SK-N-SH treated with all-trans-retinoic acid at 6 μM for 48 hours (cell line): ENCODE data around the gene ZFYVE28.

Source experiments
- ATAC-seq: fragments of 200-7000 bp; cut with Tn5 transposase; 3 replicates; pipeline ENCODE4 v1.9.1; 2020; ENCODE audit warnings: mild to moderate bottlenecking, moderate library complexity
- BACH2 ChIP-seq: fragments of 250-450 bp; sonication (Bioruptor Pico); IDR thresholded peaks from 2 replicates; pipeline ENCODE4 v1.9.0; 2021; ENCODE audit warnings: mild to moderate bottlenecking, borderline replicate concordance
- ESRRG ChIP-seq: fragments of 250-450 bp; sonication (Bioruptor Pico); IDR thresholded peaks from 2 replicates; pipeline ENCODE4 v1.6.1; 2021; ENCODE audit warnings: mild to moderate bottlenecking
- GLIS3 ChIP-seq: fragments of 250-450 bp; sonication (Bioruptor Pico); IDR thresholded peaks from 2 replicates; pipeline ENCODE4 v1.5.0; 2020; ENCODE audit warnings: mild to moderate bottlenecking, moderate library complexity
- ISL1 ChIP-seq: fragments of 250-450 bp; sonication (Bioruptor Pico); IDR thresholded peaks from 2 replicates; pipeline ENCODE4 v2.1.2; 2022; ENCODE audit warnings: mild to moderate bottlenecking, moderate library complexity
- OSR1 ChIP-seq: fragments of 250-450 bp; sonication (Bioruptor Pico); IDR thresholded peaks from 2 replicates; pipeline ENCODE4 v1.8.0; 2022; ENCODE audit warnings: moderate library complexity, mild to moderate bottlenecking, inconsistent platforms
- PATZ1 ChIP-seq: fragments of 250-450 bp; sonication (Bioruptor Pico); IDR thresholded peaks from 2 replicates; pipeline ENCODE4 v1.8.0; 2020; ENCODE audit warnings: mild to moderate bottlenecking, moderate library complexity, borderline replicate concordance
- PPARA ChIP-seq: fragments of 250-450 bp; sonication (Bioruptor Pico); IDR thresholded peaks from 2 replicates; pipeline ENCODE4 v1.5.0; 2020; ENCODE audit warnings: mild to moderate bottlenecking, borderline replicate concordance
- RARB ChIP-seq: fragments of 250-450 bp; sonication (Bioruptor Pico); IDR thresholded peaks from 2 replicates; pipeline ENCODE4 v1.8.0; 2021; ENCODE audit warnings: mild to moderate bottlenecking, moderate library complexity
- SNAI2 ChIP-seq: fragments of 250-450 bp; sonication (Bioruptor Pico); IDR thresholded peaks from 2 replicates; pipeline ENCODE4 v1.5.0; 2020; ENCODE audit warnings: mild to moderate bottlenecking, moderate library complexity
- TOX ChIP-seq: fragments of 250-450 bp; sonication (Bioruptor Pico); IDR thresholded peaks from 2 replicates; pipeline ENCODE4 v1.8.0; 2021; ENCODE audit warnings: mild to moderate bottlenecking, moderate library complexity, borderline replicate concordance
- ZFP30 ChIP-seq: fragments of 450-650 bp; formaldehyde crosslinking; IDR thresholded peaks from 2 replicates; pipeline ENCODE4 v1.5.0; 2022; ENCODE audit warnings: mild to moderate bottlenecking, moderate library complexity
- ZNF70 ChIP-seq: fragments of 450-650 bp; formaldehyde crosslinking; IDR thresholded peaks from 2 replicates; pipeline ENCODE4 v1.5.0; 2020; ENCODE audit warnings: mild to moderate bottlenecking, moderate library complexity
- TF ChIP-seq, protein P1 (sequence below): fragments of 250-450 bp; sonication (Bioruptor Pico); IDR thresholded peaks from 2 replicates; pipeline ENCODE4 v1.5.0; 2020; ENCODE audit warnings: mild to moderate bottlenecking, moderate library complexity
- TF ChIP-seq, protein P2 (sequence below): fragments of 250-450 bp; sonication (Bioruptor Pico); IDR thresholded peaks from 2 replicates; pipeline ENCODE4 v1.5.1; 2020; ENCODE audit warnings: low read depth, mild to moderate bottlenecking, moderate library complexity
- TF ChIP-seq, protein P3 (sequence below): fragments of 250-450 bp; sonication (Bioruptor Pico); IDR thresholded peaks from 2 replicates; pipeline ENCODE4 v1.5.1; 2021; ENCODE audit warnings: mild to moderate bottlenecking, moderate library complexity
- TF ChIP-seq, protein P4 (sequence below): fragments of 250-450 bp; sonication (Bioruptor Pico); IDR thresholded peaks from 2 replicates; pipeline ENCODE4 v1.8.0; 2021; ENCODE audit warnings: low read depth, mild to moderate bottlenecking, moderate library complexity, borderline replicate concordance

The ZFYVE28 gene

GRCh38 chr4:2411786-2412510, 6.5 kb downstream of the ZFYVE28 start:
- TF ChIP-seq SNAI2 (CRISPR knock-in tag), result no peak
- no peak for TF ChIP-seq PATZ1
- TF ChIP-seq GLIS3, result no peak
- TF ChIP-seq BACH2, result no peak
- TF ChIP-seq, protein P1, sequence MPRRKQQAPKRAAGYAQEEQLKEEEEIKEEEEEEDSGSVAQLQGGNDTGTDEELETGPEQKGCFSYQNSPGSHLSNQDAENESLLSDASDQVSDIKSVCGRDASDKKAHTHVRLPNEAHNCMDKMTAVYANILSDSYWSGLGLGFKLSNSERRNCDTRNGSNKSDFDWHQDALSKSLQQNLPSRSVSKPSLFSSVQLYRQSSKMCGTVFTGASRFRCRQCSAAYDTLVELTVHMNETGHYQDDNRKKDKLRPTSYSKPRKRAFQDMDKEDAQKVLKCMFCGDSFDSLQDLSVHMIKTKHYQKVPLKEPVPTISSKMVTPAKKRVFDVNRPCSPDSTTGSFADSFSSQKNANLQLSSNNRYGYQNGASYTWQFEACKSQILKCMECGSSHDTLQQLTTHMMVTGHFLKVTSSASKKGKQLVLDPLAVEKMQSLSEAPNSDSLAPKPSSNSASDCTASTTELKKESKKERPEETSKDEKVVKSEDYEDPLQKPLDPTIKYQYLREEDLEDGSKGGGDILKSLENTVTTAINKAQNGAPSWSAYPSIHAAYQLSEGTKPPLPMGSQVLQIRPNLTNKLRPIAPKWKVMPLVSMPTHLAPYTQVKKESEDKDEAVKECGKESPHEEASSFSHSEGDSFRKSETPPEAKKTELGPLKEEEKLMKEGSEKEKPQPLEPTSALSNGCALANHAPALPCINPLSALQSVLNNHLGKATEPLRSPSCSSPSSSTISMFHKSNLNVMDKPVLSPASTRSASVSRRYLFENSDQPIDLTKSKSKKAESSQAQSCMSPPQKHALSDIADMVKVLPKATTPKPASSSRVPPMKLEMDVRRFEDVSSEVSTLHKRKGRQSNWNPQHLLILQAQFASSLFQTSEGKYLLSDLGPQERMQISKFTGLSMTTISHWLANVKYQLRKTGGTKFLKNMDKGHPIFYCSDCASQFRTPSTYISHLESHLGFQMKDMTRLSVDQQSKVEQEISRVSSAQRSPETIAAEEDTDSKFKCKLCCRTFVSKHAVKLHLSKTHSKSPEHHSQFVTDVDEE, result no peak
- TF ChIP-seq PPARA (CRISPR knock-in tag), result no peak
- no peak for TF ChIP-seq ZNF70 (CRISPR knock-in tag)
- no peak for TF ChIP-seq ESRRG (CRISPR knock-in tag)
- no peak for TF ChIP-seq ISL1 (CRISPR knock-in tag)
- TF ChIP-seq, protein P2, sequence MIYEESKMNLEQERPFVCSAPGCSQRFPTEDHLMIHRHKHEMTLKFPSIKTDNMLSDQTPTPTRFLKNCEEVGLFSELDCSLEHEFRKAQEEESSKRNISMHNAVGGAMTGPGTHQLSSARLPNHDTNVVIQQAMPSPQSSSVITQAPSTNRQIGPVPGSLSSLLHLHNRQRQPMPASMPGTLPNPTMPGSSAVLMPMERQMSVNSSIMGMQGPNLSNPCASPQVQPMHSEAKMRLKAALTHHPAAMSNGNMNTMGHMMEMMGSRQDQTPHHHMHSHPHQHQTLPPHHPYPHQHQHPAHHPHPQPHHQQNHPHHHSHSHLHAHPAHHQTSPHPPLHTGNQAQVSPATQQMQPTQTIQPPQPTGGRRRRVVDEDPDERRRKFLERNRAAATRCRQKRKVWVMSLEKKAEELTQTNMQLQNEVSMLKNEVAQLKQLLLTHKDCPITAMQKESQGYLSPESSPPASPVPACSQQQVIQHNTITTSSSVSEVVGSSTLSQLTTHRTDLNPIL (CRISPR knock-in tag), result no peak
- TF ChIP-seq RARB (CRISPR knock-in tag), result no peak
- TF ChIP-seq, protein P3, sequence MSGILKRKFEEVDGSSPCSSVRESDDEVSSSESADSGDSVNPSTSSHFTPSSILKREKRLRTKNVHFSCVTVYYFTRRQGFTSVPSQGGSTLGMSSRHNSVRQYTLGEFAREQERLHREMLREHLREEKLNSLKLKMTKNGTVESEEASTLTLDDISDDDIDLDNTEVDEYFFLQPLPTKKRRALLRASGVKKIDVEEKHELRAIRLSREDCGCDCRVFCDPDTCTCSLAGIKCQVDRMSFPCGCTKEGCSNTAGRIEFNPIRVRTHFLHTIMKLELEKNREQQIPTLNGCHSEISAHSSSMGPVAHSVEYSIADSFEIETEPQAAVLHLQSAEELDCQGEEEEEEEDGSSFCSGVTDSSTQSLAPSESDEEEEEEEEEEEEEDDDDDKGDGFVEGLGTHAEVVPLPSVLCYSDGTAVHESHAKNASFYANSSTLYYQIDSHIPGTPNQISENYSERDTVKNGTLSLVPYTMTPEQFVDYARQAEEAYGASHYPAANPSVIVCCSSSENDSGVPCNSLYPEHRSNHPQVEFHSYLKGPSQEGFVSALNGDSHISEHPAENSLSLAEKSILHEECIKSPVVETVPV (CRISPR knock-in tag), result no peak
- TF ChIP-seq ZFP30, result no peak
- TF ChIP-seq, protein P4, sequence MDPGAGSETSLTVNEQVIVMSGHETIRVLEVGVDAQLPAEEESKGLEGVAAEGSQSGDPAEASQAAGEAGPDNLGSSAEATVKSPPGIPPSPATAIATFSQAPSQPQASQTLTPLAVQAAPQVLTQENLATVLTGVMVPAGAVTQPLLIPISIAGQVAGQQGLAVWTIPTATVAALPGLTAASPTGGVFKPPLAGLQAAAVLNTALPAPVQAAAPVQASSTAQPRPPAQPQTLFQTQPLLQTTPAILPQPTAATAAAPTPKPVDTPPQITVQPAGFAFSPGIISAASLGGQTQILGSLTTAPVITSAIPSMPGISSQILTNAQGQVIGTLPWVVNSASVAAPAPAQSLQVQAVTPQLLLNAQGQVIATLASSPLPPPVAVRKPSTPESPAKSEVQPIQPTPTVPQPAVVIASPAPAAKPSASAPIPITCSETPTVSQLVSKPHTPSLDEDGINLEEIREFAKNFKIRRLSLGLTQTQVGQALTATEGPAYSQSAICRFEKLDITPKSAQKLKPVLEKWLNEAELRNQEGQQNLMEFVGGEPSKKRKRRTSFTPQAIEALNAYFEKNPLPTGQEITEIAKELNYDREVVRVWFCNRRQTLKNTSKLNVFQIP (CRISPR knock-in tag), result no peak
- TF ChIP-seq OSR1 (CRISPR knock-in tag), result no peak
- no peak for ATAC-seq

DNA sequence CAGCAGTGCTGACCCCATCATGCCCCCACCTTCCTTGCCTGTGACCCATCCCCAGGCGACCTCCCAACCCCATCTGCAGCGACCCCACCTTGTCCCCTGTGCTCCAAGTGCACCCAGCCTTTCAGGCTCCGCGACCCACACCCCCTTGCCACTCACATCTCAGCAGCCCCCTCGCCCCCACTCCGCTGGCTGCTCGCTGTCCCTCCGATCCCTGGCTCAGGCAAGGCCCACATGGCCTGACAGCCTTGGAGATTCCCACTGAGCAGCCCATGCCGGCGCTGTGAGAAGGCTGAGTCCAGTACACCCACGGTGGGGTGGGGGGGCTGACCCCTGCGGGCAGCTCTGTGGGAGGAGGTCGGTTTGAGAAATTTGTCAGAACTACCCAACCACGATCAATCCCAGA, 9.1 kb downstream of the ZFYVE28 start:
- no peak for ATAC-seq
- TF ChIP-seq OSR1 (CRISPR knock-in tag), result no peak
- TF ChIP-seq ZNF70 (CRISPR knock-in tag), result no peak
- TF ChIP-seq ISL1 (CRISPR knock-in tag), result no peak
- TF ChIP-seq, protein P3 (CRISPR knock-in tag), result no peak
- TF ChIP-seq, protein P1, result no peak
- no peak for TF ChIP-seq TOX
- TF ChIP-seq, all 23 proteins: peak for 0
